ENCODE measurements around the gene LSM3.

LSM3 gene

DNA sequence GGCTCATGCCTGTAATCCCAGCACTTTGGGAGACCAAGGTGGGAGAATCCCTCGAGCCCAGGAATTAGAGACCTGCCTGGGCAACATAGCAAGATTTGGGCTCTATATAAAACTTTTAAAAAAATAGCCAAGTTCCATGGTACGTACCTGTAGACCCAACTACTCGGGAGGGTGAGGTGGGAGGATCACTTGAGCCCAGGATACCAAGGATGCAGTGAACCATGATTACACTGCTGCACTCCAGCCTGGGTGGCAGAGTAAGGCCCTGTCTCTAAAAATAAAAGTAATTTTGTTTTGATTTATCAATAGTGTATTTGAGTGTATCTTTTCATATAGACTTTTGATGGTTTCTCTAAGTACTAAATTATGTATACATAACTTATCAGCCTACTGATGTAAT is 63.1 kb downstream of the LSM3 start:
- no peak for DNase-seq (ENCODE audit: low read depth)

DNA sequence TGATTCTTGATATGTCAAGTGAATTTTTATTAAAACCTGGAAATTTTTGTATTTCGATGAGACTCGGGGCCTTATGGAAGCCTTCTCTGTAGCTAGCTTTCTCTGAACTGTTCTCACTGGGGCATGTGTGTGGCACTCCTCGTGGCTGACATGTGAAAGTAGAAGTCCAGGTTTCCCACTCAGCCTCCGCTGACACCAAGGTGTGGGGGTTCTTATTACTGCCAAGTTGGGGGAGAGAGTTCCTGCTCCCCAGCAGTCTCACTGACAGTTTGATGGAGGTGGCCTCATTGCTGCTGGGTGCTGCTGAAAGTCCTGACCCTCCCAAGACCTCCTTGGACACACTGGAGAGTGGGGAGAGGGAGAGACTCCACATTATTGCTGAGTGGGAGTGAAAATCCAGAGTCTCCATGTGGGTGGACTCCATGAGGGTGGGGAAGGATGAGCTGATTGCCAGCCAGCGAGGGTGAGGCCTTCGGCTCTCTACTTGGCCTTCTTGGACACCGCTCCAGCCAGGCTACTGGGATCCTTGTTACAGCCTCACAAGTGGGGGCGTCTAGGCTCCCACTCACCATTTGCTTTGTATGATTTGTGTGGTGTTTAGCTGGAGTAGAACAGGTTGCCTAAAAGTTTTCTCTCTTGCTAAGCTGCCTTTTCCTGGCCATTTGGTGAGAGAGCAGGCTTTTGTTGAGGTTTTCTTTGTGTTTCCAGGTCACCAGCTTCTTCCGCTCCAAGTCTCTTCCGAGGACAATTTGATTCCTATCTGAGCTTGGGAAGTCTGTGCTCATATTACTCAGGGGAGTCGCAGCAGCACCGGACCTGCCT is 64.1 kb downstream of the LSM3 start:
- DNase-seq (ENCODE audit: low read depth) = no peak

DNA sequence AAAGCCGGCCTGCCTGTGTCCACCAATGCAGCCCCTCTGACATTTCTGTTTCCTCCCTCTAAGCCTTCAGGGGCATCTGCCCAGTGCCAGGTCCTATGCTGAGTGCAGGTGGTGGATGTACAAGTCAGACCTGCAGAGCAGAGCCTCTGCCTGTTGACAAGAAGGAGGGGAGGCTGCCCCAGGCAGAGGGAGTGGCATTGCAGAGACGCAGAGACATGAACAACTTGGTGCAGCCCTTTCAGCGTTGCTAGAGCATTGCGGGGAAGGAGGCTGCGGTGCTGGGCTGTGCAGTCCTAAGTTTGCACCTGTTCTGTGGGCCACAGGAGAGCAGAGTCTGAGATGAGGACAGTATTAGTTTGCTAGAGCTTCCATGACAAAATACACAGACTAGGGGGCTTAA is 65.2 kb downstream of the LSM3 start:
- DNase-seq (ENCODE audit: low read depth) = no peak

DNA sequence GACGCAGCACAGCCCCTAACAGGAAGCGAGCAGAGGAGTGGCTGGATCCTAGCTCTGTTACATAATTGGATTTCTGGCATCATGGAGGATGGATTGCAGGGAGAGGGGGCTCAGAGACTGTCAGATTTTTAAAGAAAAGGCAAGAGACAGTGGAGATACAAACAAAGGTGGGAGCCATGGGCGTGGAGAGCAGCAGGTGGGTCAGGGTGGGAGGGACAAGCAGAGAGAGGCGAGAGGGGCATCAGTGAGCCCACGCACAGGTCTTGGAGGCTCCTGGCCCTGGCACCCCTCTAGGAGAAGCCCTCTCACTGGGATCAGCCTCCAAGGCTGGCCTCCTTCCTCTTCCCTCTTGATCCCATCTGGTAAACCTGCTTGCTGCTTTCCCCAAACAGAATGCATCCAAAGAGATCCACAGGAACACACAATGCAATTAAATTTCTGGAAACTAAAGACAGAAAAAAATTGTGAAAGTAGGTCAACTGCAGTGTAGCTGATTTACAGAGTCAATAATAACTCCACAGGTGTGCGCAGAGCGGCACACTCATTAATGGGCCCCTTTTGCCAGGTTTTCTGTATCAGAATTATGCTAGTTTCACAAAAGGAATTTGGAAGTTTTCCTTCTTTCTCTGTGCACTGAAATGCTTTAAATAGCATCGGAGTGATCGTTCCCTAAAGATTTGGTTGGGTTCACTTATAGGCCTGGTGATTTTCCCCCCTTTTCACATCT is 66.1 kb downstream of the LSM3 start:
- no peak for DNase-seq (ENCODE audit: low read depth)

DNA sequence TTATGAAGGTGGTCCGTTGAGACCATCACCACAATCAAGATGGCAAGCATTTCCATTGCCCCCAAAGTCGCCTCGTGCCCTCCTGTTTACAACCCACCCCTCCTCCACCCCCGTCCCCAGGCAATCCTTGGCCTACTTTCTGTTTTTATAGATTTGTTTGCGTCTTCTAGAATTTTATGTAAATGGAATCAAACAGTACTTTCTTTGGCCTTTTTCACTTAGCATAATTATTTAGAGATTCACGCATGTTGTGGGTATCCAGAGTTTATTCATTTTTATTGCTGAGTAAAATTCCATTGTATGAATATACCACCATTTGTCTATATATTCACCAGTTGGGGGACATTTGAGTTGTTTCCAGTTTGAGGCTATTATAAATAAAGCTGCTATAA is 66.6 kb downstream of the LSM3 start:
- DNase-seq (ENCODE audit: low read depth) = no peak

DNA sequence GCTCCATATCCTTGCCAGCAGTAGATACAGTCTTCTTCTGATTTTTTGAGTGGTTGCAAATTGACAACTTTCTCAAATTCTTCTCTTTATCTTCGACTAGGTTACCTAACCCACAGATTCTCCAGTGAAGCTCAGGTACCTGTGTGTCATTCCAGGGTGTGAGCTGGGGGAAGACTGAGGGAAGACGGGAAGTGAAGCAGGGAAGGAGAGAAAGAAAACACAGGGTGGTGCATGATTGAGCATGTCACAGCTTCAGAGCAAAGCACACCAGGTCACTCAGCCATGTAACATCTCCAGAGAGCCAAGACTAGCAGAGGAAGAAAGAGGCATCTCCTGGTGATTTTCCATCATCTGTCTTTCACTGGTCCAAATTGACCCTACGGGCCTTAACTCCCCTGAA is 67.2 kb downstream of the LSM3 start:
- DNase-seq (ENCODE audit: low read depth) = no peak

DNA sequence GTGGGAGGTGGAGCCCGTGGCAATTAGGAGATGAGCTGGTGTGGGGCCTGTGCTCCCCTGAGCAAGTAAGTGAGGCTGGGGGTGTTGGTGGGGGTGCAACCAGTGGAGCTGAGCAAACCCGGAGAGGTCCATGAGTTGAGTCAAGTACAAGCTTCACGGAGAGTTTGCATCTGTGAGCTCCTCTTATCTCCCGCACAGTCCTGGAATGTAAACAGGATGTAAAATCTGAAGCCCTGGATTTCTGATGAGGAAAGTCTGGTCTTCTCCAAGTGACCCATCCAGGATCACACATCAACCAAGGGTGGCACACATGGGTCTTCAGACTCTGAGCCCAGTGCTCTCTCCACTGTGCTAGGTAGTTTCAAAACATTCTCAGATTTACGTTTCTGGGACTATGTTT is 67.8 kb downstream of the LSM3 start:
- no peak for DNase-seq (ENCODE audit: low read depth)

DNA sequence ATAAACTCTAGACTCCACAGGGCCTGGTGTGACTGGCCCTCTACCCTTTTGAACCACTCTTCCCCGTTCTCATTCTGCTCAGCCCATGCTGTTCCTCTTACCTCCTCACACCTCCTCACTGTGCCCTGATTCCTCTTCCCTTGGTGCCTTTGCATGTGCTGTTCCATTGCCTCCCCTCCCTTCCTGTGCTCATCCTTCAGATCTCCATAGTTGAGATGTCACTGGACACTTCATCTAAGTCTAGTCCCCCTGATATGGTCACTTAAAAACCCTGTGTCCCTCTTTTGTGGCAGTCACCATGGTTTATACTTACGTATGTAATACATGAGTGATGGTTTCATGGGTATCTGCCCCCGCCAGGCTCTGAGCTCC is 69.8 kb downstream of the LSM3 start:
- DNase-seq (ENCODE audit: low read depth) = no peak

DNA sequence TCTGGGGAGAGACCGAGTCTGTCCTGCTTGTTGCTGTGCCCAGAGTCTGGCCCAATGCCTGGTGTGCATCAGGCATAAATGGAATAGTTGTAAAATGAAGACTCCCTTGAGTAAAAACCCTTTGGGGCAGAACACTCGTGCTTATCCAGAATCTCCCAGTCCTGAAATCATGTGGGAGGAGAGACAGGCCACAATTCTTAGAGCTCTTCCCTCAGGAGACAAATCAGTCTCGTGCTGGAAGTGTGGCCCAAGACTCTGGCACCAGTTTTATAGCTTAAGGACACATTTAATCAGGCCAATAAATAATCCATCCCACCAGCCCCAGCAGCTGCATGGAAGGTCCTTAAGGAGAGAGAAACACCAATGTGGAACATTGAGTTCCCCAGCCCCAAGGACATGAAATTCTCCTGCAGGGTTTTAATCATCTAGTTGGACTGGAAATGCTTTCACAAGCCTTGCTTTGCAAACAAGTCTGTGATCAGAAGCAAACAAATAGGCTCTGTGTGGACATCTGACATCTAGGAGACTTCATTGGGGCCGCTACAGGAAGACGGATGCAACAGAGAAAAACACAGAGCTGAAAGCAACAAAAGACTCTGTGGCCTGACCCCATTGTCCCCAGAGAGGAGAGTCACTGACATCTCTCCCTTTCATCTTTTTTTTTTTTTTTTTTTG is 70.4 kb downstream of the LSM3 start:
- no peak for DNase-seq (ENCODE audit: low read depth)

All from activated T-helper 1 cell treated with Interleukin-2 at 50 U/mL for 16 hours (primary cell).